Peyer's patch (tissue), 4 donors: ENCODE results near the gene TRAPPC2.

ENCODE experiments used
- CTCF ChIP-seq, 6 experiments: fragments of 450-650 bp in 4 of 6; fragments of 200-600 bp in 2 of 6; sonication (generic) in 1 of 6; IDR thresholded peaks; one replicate each; pipeline ENCODE4 v1.5.1; 2017 to 2019; ENCODE audit warnings: antibody characterized with exemption in 6 of 6, mild to moderate bottlenecking in 3 of 6, moderate library complexity in 1 of 6
- POLR2A ChIP-seq, 2 donors: fragments of 450-650 bp; IDR thresholded peaks; one replicate each; pipeline ENCODE4 v1.5.1; 2017; ENCODE audit warnings: antibody characterized with exemption in 2 of 2, mild to moderate bottlenecking in 2 of 2, moderate library complexity in 2 of 2

DNA sequence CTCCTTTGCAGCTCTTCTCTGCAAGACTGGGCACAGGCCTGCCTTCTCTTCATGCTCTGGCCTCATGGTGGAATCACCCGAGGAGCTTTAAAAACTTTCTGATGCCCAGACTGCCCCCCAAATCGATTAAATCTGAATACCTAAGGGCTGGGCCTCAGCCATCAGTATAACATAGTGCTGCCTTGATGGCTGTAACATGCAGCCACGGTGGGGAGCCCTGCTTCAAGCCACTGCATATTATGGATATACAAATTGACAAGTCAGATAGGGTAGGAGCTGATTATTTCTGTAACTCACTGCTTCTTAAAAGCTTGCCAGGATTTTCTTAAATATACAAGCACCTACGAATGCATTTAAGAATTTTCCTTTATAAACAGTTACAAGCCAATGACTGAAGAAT, 42.0 kb upstream of the TRAPPC2 start:
- TF ChIP-seq POLR2A (IDR thresholded peaks at IDR 0.05) (no peak), CTCF (IDR thresholded peaks at IDR 0.05) (no peak)
